Globus pallidus (tissue), 1 donor: ENCODE results near the gene SEMA4C.

ENCODE experiments used
- DNase-seq: peaks from one replicate; pipeline ENCODE4 v3.0.0-alpha.2; 2015; ENCODE audit warnings: low spot score

SEMA4C gene

DNA sequence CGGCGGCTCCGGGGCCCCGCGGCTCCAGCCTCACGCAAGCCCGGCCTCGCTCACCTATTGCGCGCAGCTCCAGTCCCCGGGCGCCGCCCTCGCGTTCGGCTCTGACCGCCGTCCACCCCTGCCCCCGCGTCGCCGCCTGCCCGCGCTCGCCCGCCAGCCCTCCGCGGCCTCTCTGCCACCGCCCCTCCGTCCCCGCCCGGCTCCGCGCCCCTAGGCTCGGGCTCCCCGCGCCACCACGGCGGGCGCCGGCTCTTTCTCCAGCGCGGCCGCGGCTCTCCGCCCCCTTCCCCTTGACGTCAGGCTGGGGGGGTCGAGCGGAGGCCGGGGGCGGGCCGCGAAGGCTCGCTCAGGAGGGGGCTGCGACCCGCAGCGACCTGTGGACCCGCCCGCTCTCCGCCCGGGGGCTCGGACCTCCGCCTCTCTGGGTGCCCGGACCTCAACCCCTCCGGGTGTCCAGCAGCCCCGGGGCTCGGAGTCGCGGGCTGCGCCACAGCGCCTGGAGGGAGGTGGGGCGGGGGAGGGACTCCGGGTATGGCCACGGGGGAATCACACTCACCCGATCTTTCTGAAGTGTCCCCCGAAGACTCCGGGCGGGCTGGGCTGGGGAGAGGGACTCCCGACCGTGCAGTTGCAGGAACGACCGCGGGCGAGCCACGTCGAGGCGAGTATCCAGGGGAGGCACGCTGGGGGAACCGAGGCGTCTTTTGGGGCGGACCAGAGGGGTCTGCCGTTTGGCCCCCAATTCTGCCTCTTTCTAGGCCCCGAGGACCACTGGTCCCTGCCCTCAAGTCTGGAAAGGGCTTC is at the start of gene SEMA4C:
Gene SEMA4C (minus strand): TSS at position 259 of the 804 bp plus-strand sequence. CDS start 2,194 bp downstream, outside the sequence.
- peak; percentile 82 for DNase-seq

DNA sequence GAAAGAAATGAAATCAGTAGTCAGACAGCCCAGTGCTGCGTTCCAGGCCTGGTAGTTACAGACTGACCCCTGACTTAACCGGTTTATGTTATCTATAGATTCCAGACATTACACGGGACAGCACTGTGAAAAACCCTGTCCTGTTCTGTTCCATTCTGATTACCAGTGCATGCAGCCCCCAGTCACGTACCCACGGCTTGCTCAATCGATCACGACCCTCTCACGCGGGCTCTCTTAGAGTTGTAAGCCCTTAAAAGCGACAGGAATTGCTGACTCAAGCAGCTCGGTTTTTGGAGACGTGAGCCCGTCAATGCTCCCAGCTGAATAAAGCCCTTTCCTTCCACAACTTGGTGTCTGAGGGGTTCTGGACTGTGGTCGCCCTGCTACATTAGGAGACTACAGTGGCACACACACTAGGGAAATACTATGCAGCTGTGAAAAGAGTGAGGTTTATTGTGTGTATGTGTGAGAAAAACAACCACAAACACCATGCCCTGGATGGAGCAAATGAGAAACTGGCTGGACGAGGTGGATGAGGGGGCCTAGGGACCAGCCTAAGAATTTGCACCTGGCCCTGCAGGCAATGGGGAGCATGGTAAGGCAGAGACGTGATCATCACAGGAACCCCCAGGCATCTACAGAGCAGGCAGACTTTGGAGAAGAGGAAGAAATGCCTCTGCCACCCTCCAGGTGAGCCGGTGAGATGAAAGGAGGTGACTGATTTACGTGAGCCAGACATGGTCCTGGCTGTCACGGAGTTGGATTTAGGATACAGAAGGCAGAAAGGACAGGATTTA is 49.1 kb upstream of the SEMA4C start:
- DNase-seq: no peak

GRCh38 chr2:96918092-96918753 is 48.3 kb upstream of the SEMA4C start:
- DNase-seq: no peak

- no peak for DNase-seq
Observed at GRCh38 chr2:96916646-96917543, 47.0 kb upstream of the SEMA4C start.

GRCh38 chr2:96916156-96916630 is 46.3 kb upstream of the SEMA4C start:
- peak; percentile 86 for DNase-seq

DNA sequence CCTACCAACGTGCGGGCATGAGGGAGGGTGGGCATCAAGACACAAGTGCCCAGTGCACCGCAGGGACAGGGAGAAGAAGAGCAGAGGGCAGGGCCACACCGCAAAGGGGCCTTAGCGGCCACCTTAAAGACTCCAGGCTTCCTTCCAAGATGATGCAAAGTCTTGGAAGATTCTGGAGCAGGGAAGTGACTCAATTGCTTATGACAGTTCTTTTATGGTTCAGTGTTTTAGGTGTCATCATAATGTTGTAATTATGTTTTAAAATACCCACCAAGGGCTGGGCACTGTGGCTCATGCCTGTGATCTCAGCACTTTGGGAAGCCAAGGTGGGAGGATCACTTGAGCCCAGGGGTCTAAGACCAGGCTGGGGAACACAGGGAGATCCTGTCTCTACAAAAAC is 44.5 kb upstream of the SEMA4C start:
- DNase-seq: no peak

GRCh38 chr2:96913398-96914202 is 43.7 kb upstream of the SEMA4C start:
- no peak for DNase-seq

DNA sequence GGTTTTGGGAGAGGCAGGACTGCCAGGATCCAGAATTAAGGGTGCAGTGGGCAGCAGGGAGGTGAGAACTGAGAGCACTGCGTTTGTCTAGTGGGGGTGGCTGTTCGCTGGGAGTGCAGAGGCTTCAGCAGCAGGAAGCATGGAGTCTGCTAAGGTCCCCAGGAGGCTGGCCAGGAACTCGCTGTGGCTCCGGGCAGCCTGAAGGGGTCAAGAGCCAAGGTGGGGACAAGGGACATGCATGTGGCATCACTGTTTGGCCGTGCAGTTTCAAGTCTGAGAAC is 43.2 kb upstream of the SEMA4C start:
- no peak for DNase-seq

GRCh38 chr2:96912346-96913116 is 42.7 kb upstream of the SEMA4C start:
- DNase-seq: no peak

DNA sequence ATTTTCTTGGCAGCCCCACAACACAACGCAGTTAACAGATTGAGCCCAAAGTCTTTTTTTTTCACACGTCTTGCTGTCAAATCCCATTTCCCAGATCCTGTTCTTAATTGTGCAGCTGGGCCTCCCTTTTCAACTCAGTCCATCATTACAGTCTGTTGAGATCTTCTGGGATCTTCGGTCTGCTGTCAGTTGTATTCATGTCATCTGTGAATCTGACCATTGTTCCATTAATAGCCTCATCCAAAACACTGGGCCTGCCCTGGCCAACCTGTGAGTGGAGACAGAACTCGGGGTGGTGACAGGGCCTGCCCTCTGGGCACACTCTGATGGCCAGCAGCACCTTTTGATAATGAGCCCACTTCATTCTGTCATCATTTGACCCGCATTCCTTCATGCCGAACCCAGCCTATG is 39.7 kb upstream of the SEMA4C start:
- no peak for DNase-seq

DNA sequence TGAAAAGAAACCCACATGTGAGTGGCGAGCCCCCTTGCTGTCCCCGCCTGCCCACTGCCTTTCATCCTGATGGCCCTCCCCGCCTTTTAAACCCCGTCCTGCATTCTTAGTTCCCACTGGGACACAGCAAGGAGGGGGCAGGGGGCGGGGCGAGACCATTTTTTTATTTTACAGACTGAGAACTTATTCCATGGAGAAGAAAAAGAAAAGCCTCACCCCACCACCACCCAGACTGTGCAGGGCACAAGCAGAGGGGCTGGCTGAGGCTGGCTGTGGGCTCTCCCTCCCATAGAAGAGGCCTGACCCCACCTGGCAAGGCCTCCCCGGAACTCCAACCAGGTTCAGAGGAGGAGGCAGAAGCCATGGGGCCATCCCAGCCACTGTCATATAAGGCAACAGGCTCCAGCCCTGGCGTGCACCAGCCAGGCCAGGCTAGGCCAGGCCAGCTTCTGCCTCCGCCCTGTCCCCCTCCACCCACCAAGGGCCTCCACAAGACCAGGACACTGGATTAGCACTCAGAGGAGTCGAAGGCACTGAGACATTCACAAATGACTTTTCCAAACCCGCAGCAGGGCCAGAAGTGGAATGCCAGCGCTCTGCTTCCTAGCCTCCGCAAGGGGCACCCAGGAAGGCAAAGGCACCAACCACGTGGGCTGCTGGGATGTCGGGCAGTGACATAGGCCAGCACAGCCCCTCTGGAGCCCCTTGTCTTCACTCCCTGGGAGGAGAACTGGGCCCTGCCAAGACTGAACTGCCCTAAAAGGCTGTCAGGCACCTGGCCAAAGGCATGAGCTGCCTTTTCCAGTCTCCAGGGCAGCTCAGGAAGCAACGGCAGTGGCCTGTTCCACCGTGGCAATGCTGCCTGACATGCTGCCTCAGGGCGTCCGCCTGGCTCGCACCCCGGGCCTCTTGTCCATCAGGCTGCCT is 37.5 kb upstream of the SEMA4C start:
- DNase-seq: peak; percentile 70

DNA sequence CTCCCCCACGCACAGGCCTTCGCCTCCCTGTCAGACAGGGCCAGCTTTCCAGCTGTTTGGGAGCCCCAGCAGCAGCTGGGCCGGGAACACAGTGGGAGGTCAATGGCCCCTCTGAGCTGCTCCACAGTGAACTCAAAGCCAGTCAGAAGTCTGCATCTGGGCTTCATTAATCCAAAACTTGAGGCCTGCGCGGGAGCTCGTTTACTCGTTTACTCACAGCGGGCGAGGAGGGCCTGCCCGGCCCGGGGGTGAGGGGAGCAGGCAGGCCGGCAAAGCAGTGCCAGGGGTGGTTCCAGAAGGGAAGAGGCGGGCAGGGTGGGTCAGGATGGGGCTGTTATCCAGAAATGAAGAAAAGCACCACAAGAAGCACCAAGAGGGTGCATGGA is 36.8 kb upstream of the SEMA4C start:
- DNase-seq: no peak

DNA sequence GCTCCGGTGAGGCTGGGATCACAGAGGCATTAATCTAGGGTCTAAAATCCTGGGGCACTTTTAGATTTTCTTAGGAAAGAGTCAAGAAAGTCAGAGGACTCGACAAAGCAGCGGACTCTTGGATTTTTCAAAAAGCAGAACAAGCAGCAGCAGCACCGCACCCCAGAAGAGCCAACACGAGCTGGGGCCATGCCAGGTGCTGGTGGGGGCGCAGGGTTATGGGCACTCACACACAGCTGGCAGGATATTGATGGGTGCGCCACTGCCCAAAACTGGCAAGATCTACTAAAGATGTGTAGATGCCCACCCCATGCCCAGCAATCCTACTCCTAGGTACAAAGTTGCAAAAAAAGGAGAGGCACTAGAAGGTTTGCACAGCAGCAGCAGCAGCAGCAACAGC is 33.9 kb upstream of the SEMA4C start:
- no peak for DNase-seq

DNA sequence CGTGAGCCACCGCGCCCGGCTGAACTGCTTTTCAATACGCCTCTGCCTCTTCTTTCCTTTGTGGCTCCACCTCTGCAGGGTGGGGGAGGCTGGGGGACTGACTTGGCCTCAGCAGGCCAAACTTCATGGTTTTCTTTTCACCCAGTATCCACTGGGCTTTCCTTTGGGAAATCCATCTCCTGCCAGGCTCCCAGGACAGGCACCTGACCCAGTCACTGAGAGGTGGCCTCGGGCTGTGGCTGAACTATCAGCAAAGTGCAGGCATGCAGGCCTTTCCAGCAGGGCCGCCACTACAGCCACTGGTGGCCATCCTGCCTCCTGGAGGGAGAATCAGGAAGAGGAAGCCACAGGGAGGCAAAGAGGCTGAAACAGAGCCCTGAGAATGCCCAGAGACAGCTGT is 33.4 kb upstream of the SEMA4C start:
- no peak for DNase-seq

GRCh38 chr2:96900237-96900636 is 30.4 kb upstream of the SEMA4C start:
- DNase-seq: no peak

GRCh38 chr2:96899413-96899741 is 29.5 kb upstream of the SEMA4C start:
- no peak for DNase-seq

- DNase-seq: no peak
Observed at GRCh38 chr2:96898641-96899412, 28.9 kb upstream of the SEMA4C start.

DNA sequence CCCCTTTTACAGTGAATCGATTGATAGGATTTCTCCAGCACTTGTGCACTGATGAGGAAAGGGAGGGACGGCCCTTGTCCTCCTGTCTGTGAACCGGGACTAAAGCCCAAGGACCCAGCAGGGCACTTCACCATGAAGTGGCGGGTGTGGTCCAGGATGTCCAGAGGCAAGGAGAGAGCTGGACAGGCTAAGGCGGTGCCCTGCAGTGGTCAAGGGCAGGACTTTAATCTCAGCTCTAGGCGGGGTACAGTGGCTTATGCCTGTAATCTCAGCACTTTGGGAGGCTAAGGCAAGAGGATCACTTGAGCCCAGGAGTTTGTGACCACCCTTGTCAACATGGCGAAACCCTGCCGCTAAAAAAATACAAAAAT is 28.2 kb upstream of the SEMA4C start:
- no peak for DNase-seq
